Measurements from ENCODE around the gene HIPK4.
"Not testable (repeated sequence)": the region's sequence is repeated elsewhere in the genome, so short reads cannot be mapped to it uniquely, and the experiment has no call there.

HIPK4 gene, protein sequence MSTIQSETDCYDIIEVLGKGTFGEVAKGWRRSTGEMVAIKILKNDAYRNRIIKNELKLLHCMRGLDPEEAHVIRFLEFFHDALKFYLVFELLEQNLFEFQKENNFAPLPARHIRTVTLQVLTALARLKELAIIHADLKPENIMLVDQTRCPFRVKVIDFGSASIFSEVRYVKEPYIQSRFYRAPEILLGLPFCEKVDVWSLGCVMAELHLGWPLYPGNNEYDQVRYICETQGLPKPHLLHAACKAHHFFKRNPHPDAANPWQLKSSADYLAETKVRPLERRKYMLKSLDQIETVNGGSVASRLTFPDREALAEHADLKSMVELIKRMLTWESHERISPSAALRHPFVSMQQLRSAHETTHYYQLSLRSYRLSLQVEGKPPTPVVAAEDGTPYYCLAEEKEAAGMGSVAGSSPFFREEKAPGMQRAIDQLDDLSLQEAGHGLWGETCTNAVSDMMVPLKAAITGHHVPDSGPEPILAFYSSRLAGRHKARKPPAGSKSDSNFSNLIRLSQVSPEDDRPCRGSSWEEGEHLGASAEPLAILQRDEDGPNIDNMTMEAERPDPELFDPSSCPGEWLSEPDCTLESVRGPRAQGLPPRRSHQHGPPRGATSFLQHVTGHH

DNA sequence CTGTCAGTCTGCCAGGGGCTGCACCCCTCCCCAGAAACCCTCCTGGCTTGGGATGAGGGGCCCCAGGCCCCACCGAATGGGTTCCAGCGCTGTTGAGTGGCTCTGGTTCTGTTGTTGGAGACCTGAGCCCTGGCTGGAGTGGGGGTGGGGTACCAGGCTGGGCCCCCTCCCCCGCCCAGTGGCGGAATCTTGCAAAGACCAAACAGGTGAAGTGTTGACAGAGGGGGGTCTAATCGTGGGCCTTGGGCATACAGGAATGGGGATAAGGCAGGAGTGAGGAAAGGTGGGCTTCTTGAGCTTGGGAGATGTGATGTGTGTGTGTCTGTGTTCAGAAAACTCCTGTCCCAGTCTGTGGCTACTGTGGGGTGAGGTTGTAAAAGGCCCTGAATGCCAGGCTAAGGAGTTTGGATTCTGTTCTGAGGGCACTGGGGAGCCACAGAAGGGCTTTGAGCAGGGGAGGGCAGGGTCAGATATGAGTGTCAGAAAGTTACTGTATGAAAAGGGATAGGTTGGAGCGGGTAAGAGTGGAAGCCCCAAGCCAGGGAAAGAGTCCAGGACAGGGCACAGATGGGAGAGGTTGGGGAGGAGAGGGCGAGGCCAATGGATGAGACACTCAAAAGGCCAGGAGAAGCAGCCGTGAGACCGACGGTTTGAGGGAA lies at the start of gene HIPK4:
HIPK4 (minus strand) TSS at position 98 of the 659 bp plus-strand sequence. CDS start 279 bp downstream, outside the sequence.
- no peak for DNase-seq

DNA sequence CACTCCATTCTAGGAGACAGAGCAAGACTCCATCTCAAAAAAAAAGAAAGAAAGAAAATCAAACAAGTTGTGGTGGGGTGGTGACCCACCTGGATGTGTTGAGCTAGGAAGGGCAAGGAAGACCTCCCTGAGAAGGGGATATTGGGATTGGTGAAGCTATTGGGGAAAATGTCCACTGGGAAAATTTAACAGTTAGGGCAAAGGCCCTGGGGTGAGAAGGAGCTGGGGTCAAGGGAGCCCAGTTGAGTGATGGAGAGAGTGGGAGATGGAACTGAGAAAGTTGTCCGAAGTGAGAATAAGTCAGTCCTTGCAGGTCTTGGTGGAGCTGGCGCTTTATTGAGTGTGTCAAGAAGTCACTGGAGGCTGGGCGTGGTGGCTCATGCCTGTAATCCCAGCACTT lies 48.3 kb upstream of the HIPK4 start:
- no peak for DNase-seq

DNA sequence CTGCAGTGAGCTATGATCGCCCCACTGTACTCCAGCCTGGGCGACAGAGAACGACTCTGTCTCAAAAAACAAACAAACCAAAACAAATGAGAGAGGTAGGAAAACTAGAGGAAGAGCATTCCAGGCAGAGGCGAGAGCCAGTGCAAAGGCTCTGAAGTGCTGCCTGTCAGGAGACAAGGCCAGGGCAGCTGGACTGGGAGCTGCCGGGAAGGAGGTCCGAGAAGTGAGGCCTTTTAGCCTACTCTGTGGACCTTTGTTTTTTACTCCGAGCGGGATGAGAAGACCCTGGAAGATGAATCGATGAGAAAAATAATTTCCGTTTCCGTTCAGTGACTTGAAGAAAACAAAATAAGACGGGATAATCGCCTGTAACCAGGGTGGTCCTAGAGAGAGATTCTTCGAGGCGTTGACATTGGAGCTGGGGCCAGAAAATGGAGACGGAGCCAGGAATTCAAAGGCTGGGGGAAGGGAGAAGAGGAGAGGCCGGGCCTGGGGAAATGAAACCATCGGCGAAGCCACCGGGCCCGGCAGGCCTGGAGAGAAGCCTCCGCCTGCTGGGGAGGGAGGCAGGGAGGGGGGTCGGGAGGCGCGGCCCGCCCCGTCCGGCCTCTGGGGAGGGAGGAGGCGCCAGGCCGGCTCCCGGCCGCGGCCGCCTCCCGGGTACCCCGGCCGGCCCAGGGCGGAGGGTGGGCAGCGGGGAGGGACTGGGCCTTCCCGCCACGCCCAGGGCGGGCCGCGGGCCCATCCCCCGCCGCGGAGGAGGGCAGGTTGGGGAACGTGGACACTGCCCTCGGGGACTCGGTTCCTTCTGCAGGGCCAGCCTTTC lies 43.6 kb upstream of the HIPK4 start:
- DNase-seq = peak; percentile 16

DNA sequence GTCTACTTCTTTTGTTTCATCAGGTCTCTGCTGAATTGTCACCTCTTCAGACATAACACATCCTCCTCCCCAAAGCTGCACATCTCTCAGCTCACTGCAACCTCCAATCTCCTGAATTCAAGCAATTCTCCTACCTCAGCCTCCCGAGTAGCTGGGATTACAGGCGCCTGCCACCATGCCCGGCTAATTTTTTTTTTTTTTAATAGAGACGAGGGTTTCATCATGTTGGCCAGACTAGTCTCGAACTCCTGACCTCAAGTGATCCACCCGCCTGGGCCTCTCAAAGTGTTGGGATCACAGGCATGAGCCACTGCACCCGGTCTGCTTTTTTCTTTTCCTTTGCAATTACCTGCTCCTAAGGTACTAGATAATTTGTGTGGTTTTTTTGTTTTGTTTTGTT lies 42.8 kb upstream of the HIPK4 start:
- not testable (repeated sequence) for DNase-seq

DNA sequence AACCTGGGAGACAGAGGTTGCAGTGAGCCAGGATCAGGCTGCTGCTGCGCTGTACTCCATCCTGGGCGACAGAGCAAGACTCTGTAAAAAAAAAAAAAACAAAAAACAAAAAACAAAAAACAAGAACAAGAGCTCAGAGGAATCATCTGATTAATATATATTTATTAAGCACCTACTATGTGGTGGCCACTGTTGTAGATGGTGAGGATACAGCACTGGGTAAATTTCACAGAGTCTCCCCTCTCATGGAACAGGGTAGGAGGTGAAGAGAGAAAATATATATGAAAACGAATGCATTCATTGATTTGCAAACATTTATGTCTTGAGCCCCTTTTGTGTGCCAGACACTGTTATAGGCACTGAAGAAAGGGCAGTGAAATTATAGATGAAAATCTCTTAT lies 41.7 kb upstream of the HIPK4 start:
- DNase-seq = no peak

DNA sequence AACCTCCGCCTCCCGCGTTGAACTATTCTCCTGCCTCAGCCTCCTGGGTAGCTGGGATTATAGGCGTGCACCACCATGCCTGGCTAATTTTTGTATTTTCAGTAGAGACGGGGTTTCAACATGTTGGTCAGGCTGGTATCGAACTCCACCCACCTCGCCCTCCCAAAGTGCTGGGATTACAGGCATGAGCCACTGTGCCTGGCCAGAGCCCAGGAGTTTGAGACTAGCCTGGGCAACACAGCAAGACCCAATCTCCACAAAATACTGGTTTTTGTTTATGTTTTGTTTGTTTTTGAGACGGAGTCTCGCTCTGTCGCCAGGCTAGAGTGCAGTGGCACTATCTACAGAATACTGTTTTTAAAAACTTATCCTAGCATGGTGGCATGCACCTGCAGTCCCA lies 40.3 kb upstream of the HIPK4 start:
- not testable (repeated sequence) for DNase-seq

DNA sequence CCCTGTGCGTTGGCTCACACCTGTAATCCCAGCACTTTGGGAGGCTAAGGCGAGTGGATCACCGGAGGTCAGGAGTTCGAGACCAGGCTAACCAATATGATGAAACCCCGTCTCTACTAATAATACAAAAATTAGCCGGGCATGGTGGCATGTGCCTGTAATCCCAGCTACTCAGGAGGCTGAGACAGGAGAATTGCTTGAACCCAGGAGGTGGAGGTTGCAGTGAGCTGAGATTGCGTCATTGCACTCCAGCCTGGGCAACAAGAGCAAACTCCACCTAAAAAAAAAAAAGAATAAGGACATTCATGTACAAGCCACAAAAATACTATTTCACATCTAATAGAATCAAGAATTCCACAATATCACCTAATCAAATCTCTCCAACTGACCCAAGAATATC lies 38.2 kb upstream of the HIPK4 start:
- DNase-seq = not testable (repeated sequence)

DNA sequence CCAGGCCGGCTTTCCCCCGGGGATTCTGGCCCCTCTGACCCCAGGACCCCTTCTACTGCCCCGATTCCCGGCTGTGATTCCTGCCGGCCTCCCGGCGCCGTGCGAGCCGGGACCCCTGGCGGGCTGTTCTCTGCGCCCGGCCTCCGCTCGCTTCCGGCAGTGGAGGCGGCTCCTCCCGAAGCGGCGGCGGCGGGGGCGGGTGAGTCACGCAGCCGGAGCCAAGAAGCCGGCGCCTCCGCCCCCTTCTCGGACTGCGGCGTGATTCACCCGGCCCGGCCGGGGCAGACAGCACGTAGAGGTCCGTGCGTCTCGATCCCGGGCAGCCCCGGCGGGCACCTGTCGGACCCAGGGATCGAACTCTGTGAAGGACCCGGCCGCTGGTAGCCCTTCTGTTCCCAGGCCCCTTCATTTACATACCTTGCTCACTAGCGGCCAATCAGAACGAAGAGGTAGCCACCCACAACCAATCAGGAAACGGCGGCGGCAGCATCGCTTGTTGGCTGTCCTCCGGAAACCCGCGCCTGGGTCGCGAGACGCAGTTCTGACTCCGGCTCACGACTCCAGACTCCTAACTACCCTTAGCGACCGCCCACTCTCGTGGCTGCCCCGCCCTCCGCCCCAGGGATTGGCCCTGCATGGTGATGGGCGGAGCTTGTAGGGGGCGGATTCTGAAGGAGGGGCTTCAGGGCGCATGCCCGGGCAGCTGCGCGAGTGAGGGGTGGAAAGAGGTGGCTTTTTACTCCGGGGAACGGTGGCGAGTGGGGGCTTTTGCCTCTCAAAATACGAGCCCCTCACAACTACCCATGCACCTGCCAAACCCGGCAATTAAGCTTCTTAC lies 35.7 kb upstream of the HIPK4 start, which contains the start of gene SERTAD1:
SERTAD1 (minus strand) TSS at position 543 of the 838 bp plus-strand sequence. CDS start 2,446 bp downstream, outside the sequence.
- peak; percentile 98 for DNase-seq

DNA sequence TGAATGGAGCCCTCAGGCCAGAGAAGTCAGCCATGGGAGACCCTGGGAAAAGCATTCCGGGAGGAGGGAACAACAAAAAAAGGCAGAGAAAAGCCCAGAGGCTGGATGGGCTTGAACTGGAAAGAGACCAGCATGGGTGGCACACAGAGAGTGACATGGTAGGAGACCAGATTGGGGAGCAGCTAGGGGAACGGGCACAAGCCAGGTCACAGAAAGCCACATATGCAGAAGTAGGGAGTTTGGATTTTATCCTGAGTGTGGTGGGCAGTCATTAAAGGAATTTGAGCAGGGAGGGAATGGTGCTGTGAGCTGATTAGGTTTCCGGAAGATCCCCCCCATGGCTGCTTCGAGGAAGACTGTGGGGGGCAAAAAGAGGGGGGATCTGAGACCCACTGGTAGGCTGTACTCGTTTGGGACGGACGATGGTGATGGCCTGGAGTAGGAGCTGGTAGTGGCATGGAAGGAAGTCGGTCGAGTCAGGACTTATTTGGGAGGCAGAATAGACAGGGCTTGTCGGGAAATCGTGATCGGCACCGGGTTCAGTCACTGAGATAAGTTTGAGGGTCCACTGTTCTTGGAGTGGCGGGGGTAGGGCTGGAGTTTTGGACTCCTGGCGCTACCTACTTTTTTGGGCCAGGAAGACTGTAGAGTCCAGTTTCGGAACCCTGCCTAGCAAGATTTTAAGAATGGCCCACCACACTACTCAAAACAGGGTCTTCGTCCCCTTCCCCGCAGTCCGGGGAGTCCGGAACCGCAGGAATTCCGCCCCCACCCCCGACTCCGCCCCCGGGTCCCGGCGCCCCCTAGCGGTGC lies 34.9 kb upstream of the HIPK4 start:
- no peak for DNase-seq

DNA sequence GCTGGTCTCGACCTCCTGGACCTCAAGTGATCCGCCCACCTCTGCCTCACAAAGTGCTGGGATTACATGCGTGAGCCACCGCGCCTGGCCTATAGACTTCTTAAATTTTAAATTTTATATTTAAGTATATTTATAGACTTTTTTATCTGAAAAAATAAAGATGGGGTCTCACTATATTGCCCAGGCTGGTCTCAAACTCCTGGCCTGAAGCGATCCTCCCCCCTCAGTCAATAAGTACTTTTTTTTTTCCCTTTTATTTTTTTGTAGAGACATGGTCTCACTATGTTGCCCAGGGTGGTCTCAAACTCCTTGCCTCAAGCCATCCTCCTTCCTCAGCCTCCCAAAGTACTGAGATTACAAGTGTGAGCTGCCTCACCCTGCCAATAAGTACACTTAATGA lies 34.0 kb upstream of the HIPK4 start:
- no peak for DNase-seq

DNA sequence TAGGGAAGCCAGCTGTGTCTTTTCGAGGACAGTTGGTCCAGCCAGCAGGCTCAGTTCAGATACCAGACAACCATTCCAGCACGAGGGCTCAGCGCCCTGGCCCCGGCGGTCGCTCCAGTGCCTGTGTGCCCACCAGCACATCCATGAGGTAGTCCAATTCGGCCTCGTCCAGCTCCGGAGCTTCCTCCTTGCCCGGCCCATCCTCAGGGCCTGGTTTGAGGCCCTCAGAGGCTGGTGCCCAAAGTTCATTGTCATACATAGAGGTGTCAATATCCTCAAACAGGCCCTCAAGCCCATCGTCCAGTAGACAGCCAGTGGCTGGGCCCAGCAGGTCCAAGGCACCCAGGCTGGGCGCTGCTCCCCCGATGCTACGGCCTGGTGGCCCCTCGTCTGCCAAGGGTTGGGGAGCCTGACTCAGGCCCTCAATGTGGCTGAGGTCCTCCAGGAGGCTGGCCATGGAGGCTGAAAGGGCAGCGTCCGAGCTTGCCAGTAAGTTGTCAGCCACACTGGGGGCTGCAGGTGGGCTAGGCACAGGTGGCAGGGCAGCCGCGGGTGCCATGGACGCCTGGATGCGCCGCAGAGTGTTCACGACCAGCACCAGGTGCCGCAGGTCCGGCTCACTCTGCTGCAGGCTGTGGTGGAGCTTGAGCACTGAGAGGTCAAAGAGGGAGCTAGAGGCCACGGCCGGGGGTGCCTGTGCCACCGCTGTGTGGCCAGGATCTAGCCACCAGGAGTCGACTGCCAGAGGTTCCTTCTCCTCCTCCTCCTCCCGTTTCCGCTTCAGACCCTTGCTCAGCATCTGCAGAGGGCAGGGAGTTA lies 33.0 kb upstream of the HIPK4 start:
- DNase-seq = no peak

DNA sequence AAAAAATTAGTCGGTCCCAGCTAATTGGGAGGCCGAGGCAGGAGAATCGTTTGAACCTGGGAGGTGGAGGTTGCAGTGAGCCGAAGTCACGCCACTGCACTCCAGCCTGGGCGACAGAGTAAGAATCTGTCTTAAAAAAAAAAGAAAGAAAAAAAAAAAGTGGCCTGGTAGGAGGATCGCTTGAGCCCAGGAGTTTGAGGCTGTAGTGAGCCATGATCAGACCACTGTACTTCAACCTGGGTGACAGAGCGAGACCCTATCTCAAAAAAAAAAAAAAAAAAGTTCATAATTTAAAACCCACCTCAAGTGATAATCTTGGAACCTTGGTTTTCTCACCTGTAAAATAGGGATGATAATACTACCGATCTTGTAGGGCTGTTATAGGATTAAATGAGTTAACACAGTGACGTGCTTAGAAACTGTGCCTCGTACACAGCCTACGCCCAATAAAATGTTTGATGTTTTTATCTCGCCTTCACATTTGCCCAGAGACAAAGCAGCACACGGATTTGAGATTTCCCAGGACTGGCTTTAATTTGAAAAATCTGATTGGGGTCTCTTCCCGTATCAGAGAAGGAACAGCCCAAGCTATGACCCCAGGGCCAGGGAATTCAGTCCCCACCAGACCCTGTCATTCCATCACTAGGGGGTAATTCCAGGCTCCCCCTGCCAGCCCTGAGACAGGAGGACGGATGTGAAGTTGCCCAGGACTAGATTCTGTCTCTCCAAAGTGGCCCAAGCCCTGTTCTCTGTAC lies 32.2 kb upstream of the HIPK4 start:
- no peak for DNase-seq

DNA sequence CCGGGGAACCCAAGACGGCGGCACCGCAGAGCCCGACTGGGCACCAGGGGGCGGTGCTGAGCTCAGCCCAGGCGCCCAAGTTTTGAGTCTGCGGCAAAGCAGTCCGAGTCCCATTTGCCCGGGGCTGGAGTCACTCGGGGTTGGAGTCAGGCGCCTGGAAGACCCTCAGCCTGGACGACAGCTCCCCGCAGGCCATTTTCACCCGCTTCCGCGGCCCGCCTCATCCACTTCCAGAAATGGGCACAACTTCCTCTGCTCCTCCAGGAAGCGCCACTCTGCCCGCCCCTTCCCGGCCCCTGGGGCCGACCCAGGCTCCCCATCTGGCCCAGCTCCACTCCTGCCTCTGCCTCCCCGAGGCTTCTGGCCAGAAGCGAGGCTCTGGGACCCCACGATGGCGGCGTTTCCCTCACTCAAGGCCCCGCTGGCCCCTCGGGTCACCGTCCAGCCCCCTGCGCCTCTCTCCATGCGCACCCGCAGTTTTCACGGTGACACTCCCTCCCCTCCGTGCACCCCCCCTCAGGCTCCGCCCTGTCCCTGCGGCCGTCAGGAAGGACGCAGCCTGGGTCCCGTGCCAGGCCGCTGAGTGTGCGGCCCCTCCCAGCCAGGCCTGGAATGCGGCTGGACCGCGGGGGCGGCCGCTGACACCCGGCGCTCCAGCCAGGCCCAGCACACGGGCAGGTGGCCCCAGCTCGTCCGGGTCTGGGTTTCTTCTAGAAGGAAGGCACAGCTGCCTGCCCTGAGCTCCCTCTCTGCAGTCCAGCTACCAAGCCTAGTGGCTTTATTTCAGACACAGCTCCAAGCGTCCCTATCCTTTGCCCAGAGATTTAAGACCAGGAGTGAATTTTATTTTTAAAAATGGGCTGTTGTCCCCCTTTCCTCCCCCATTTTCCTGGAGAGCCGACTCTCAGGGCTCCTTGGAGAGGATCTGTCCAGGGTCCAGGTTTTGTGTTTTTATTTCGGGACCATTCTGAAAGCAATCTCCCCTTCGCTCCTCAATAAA lies 31.1 kb upstream of the HIPK4 start:
- peak; percentile 72 for DNase-seq

DNA sequence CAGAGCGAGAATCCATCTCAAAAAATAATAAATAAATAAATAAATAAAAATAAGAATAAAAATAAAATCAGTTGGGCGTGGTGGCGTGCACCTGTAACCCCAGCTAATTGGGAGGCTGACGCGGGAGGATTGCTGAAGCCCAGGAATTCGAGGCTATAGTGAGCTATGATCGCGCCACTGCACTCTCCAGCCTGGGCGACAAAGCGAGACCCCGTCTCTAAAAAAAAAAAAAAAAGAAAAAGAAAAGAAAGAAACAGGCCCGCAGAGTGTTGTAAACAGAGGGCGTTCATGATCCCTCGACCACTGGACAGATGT lies 30.4 kb upstream of the HIPK4 start:
- DNase-seq = no peak

DNA sequence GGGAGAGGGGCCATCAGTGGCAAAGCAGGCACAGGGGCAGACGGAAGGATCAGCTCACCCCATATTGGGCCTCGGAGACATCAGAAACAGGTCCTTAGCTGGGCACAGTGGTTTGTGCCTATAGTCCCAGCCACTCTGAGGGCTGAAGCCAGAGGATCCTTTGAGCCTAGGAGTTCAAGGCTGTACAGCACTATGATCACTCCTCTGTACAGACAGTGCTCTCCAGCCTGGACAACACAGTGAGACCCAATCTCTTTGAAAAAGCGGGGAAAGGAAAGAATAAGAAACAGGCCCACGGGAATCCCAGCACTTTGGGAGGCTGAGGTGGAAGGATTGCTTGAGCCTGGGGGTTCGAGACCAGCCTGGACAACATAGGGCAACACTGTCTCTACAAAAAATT lies 29.8 kb upstream of the HIPK4 start:
- DNase-seq = no peak

DNA sequence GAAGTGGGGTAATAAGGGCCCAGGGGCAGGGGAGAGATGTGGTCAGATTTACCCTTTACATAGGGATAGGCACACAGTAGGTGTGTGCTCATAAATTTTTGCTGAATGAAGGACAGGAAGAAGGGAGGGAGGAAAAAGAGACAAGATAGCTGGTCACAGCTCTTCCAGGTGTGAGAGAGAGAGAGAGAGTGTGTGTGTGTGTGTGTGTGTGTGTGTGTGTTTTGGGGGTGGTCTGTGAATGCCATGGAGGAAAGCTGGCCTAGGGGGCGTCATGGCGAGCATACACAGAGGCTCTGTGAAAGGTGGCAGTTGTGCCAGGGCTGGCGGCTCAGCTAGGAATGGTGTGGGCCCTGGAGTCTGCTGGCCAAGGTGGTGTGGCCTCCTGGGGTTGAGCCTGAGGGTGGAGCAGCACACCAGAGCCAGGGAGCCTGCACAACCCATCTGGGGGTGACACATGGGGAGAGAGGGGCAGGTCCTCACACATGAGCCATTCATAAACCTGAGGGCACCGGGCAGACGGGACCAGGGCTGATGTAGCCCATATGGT lies 29.2 kb upstream of the HIPK4 start:
- DNase-seq = no peak

DNA sequence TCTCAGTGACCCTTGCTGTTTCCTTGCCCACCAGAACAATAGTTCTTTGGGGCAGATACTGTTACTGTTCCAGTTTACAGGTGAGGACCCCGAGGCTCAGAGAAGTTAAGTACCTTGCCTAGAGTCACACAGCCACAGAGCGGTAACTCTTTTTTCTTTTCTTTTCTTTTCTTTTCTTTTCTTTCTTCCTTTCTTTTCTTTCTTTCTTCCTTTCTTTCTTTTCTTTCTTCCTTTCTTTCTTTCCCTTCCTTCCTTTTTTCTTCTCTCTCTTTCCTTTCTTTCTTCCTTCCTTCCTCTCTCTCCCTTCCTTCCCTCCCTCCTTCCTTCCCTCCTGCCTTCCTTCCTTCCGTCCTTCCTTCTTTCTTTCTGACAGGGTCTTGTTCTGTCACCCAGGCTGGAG lies 28.1 kb upstream of the HIPK4 start:
- DNase-seq = no peak

DNA sequence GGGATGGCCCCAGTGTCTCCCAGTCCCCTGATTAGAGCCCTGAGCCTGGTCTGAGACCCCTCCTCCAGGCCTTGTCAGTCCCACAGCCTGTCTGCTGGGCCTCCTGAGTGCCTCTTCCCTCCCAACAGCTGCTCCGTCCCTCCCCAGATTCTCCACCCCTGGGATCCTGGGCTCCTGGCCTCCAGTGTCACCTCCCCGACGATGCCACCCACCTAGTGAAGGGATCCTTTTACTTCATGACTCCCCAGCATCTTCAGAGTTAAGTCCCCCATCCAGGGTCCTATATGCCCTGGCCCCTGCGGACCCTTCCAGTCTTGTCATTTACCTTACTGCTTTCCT lies 27.6 kb upstream of the HIPK4 start:
- no peak for DNase-seq

All from GF-D8 (cell line).